T-helper 17 cell (primary cell): ENCODE data around the gene CEP135. TPM values are rescaled to one million over a fixed set of nuclear protein-coding genes. Genes with fewer than 3 reads are reported as not detected.

ENCODE experiments used
- ATAC-seq: fragments of 150-1000 bp; cut with Tn5 transposase; 2 replicates; pipeline ENCODE4 v1.10.0; 2021; ENCODE audit warnings: mild to moderate bottlenecking, moderate library complexity
- DNase-seq, 3 donors: peaks; one replicate each; pipeline versions ENCODE4 v3.0.0 to v3.0.0-alpha.2; 2020 to 2021
- H3K9me3 ChIP-seq: one replicate; pipeline ENCODE4 v1.7.0; 2013; ENCODE audit warnings: low read length, mild to moderate bottlenecking; ENCODE audit not compliant: control insufficient read depth, poor library complexity, severe bottlenecking
- H3K27ac Mint-ChIP-seq: one replicate; pipeline ENCODE4 v1.8.0; 2022; ENCODE audit warnings: mild to moderate bottlenecking, moderate library complexity, mixed read lengths
- H3K27me3 Mint-ChIP-seq: one replicate; pipeline ENCODE4 v1.8.0; 2022; ENCODE audit warnings: mixed read lengths
- H3K36me3 Mint-ChIP-seq: one replicate; pipeline ENCODE4 v1.8.0; 2022; ENCODE audit warnings: low read depth, mixed read lengths
- H3K4me1 Mint-ChIP-seq: one replicate; pipeline ENCODE4 v1.8.0; 2022; ENCODE audit warnings: mild to moderate bottlenecking, mixed read lengths
- H3K4me3 Mint-ChIP-seq: one replicate; pipeline ENCODE4 v1.8.0; 2022; ENCODE audit warnings: mild to moderate bottlenecking, moderate library complexity, mixed read lengths
- total RNA-seq, 4 donors: library from RNA in 2 of 4; stranded (reverse) in 2 of 4; gene quantifications; one replicate each; pipeline ENCODE4 v1.2.3 and lab custom pipeline; 2022 to 2026

CEP135 gene
- total RNA-seq, 2 donors from 2014 or later, result 21.5 to 28.3 TPM

DNA sequence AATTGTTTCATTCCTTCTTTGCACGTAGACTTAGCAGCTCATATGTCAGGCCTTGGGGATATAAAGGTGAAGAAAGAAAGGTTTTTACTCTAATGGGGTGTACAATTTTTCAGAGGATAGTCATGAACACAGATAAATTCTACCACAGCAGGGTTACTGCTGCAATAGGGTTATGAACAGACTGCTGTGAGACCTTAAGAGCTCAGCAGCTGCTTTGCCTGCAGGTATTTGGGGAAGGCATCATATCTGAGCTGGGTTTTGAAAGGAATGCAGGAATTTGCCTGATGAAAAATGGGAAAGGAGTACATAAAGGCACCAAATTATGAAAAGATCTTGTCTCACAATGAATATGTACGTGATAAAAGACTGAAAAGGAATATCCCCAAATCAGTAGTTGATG is 128.9 kb downstream of the CEP135 start:
- peaks cover under 1% of the 10 kb centered on the region for H3K4me1 Mint-ChIP-seq
- H3K27ac Mint-ChIP-seq, result no peak overlapping the region
- DNase-seq (no peak), ATAC-seq (no peak)
- no peak overlapping the region for H3K4me3 Mint-ChIP-seq
- peaks cover under 1% of the 10 kb centered on the region for H3K36me3 Mint-ChIP-seq
- peaks cover 9% of the 10 kb centered on the region for H3K27me3 Mint-ChIP-seq
- no peaks in the 10 kb centered on the region for H3K9me3 ChIP-seq

DNA sequence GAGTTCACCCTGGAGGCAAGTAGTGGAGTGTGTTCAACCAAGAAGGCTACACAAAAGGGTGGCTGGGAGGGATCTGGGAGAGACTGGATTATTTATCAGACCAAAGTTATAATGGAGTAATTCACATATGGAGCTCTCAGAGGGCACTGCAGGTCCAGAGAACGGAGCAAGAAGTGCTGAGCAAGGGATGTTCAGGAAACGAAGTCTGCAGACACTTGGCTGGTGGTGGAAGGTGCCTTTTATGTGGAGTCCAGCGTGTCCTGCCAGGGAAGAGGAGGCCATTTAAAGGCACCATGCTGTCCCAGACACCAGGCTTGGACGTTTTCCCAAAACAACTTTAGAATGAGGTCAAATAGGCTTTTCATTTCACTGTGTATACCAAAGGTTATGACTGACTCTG is 130.1 kb downstream of the CEP135 start:
- H3K4me3 Mint-ChIP-seq, result no peak overlapping the region
- H3K27ac Mint-ChIP-seq, result no peak overlapping the region
- DNase-seq, result no peak
- ATAC-seq, result no peak
- H3K9me3 ChIP-seq, result no peaks in the 10 kb centered on the region
- H3K27me3 Mint-ChIP-seq, result peaks cover 9% of the 10 kb centered on the region
- H3K4me1 Mint-ChIP-seq, result peaks cover 2% of the 10 kb centered on the region
- H3K36me3 Mint-ChIP-seq, result peaks cover 2% of the 10 kb centered on the region

DNA sequence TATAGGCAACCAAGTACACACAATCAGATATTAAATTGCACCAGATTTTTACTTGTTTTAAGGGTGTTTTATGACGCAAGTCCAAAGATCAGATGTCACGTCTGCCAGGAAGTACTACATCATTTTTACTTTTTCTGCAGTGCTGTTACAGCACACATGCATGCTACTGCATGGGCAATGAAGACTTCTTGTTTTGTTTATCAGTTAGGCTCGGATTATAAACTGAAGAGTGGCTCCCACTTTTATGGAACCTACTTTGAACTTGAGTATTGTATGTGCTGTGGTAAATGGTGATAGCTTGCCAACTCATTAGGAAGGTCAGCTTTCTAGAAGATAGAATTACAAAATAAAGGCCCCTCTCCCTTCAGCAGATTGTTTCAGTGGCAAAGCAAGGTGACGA is 131.6 kb downstream of the CEP135 start:
- no peak for DNase-seq
- H3K9me3 ChIP-seq, result no peaks in the 10 kb centered on the region
- peaks cover 2% of the 10 kb centered on the region for H3K36me3 Mint-ChIP-seq
- no peak overlapping the region for H3K4me3 Mint-ChIP-seq
- H3K27me3 Mint-ChIP-seq, result peaks cover 16% of the 10 kb centered on the region
- no peak overlapping the region for H3K27ac Mint-ChIP-seq
- ATAC-seq, result no peak
- H3K4me1 Mint-ChIP-seq, result peaks cover 2% of the 10 kb centered on the region

DNA sequence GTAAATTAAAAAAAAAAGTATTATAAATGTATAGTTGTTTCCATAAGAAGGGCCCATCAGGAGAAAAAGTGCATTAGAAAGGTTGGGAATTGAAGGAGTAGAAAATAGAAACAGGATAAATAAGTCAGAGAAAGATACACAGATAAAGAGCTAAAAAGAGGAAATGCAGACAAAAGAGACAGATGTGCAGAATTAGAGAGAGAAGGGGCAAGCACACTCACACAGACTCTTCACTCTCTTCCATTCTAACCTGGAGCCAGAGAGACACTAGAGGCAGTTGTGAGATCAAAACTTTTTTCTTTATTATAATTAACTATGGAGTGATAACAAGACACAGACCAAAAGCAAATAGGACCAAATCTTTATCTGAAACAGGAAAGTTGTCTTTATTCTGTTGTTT is 134.1 kb downstream of the CEP135 start:
- Mint-ChIP-seq H3K36me3 (peaks cover 2% of the 10 kb centered on the region), H3K4me1 (peaks cover 4% of the 10 kb centered on the region)

More for the DNA sequence above, 134.1 kb downstream of the CEP135 start:
- ATAC-seq (no peak), DNase-seq (no peak)
- Mint-ChIP-seq H3K27me3 (peaks cover 16% of the 10 kb centered on the region), H3K4me3 (no peak overlapping the region), H3K27ac (no peak overlapping the region)
- H3K9me3 ChIP-seq, result no peaks in the 10 kb centered on the region

Other genes starting within 250 kb of the CEP135 start
- gene EXOC1L, start 129.2 kb upstream of the CEP135 start, total RNA-seq, result not detected
- gene EXOC1, start 95.3 kb upstream of the CEP135 start, total RNA-seq, result 10 to 100 TPM; 19.8 to 20.6 TPM